ENCODE results near the gene STK32C.

Gene STK32C

GRCh38 chr10:132169031-132169765 is 138.6 kb downstream of the STK32C start:
- no peaks in the 10 kb centered on the region for H3K36me3 ChIP-seq (ENCODE audit: insufficient read depth, low read length)
- no peak for DNase-seq (ENCODE audit: low read depth, low spot score)
- H3K9me3 ChIP-seq (ENCODE audit: low read depth, low read length) = no peaks in the 10 kb centered on the region

DNA sequence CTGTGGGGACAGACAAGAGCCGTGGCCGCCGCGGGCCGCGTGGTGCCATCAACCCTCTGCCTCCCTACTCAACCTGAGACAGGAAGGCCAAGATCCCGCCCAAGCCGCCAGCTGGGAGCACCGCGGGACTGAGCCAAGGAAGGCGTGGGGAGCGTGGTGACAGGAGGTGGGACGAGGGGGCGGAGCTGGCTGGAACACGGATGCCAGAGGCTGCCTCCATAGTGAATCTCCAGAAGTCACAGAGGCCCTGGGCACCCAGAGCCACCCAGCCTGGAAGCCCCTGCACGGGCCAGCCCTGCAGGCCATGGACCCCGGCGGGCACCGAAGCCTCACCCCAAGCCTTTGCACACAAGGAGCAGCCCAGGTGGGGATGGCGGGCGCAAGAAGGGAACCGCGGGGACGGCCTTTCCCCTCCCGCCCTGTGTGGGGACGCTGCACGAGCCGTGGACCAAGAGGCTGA is 139.1 kb downstream of the STK32C start:
- Histone ChIP-seq H3K36me3 (ENCODE audit: insufficient read depth, low read length) (no peaks in the 10 kb centered on the region), H3K27ac (no peak overlapping the region), H3K9ac (ENCODE audit: insufficient read length) (no peak overlapping the region), H3K9me3 (ENCODE audit: low read depth, low read length) (no peaks in the 10 kb centered on the region), H3K4me3 (no peak overlapping the region)
- DNase-seq (ENCODE audit: low read depth, low spot score) = no peak
- TF ChIP-seq POLR2AphosphoS5 (IDR thresholded peaks at IDR 0.05; ENCODE audit: borderline replicate concordance, low read depth, low read length) (no peak), EZH2 (IDR thresholded peaks at IDR 0.05) (no peak), FOXP2 (optimal IDR thresholded peaks at IDR 0.05; ENCODE audit: control extremely low read depth, extremely low read length, insufficient read depth) (no peak)

More at GRCh38 chr10:132169031-132169765, 138.6 kb downstream of the STK32C start:
- no peak overlapping the region for H3K9ac ChIP-seq (ENCODE audit: insufficient read length)
- TF ChIP-seq POLR2AphosphoS5 (IDR thresholded peaks at IDR 0.05; ENCODE audit: borderline replicate concordance, low read depth, low read length) (no peak), EZH2 (IDR thresholded peaks at IDR 0.05) (no peak), FOXP2 (optimal IDR thresholded peaks at IDR 0.05; ENCODE audit: control extremely low read depth, extremely low read length, insufficient read depth) (no peak)
- no peak overlapping the region for H3K4me3 ChIP-seq
- no peak overlapping the region for H3K27ac ChIP-seq

DNA sequence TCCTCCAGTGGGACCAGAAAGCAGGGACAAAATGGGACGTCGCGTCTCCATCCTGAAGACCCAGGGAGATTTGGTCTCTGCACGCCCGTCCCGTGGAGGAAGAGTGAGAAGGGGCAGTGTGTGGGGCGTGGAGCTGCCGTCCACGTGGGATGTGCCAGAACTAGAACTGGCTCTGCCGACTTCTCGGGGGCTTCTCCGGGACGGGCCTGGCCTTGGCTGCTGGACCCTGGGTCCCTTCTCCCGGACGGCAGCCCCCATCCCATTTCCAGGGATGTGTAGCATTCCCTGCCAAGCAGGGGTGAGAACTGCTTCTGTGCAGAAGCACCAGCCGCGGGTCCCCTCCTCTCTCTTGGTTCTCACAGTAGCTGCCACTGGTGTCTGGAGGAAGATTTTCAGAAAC is 139.8 kb downstream of the STK32C start:
- H3K9me3 ChIP-seq (ENCODE audit: low read depth, low read length) = no peaks in the 10 kb centered on the region
- no peaks in the 10 kb centered on the region for H3K36me3 ChIP-seq (ENCODE audit: insufficient read depth, low read length)
- no peak overlapping the region for H3K4me3 ChIP-seq
- no peak for TF ChIP-seq POLR2AphosphoS5 (IDR thresholded peaks at IDR 0.05; ENCODE audit: borderline replicate concordance, low read depth, low read length)
- H3K9ac ChIP-seq (ENCODE audit: insufficient read length) = no peak overlapping the region
- H3K27ac ChIP-seq = no peak overlapping the region
- no peak for DNase-seq (ENCODE audit: low read depth, low spot score)

DNA sequence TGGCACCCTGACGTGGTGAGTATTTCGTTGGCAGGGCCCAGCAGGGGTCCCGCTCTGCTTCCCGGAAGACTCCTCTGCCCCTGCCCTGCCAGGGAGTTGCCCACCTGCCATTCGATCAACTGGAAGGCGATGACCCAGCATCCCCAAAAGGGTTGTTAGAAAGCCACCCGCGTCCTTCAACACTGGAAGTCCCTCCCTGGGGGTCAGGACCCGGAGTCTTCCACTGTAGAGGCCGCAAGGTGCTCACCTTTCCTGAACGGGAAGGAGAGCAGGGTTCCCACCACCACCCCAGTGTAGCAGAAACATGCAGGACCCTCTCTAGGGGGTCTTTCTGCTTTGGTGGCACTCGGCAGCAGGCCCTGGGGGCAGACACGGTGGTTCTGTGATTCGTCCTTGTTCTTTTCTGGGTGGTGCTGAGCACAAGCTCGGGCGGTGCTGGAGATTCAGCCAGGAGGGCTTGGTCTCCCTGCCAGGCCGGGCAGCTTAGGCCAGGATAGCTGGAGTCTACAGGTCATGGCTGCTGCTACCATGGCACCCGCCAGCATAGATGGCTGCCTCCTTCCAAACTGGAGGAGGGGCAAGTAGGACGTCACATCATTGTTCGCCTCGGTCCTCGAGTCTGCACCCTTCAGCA is 140.6 kb downstream of the STK32C start:
- Histone ChIP-seq H3K9ac (ENCODE audit: insufficient read length) (no peak overlapping the region), H3K27ac (no peak overlapping the region)
- TF ChIP-seq EZH2 (IDR thresholded peaks at IDR 0.05) (no peak), POLR2AphosphoS5 (IDR thresholded peaks at IDR 0.05; ENCODE audit: borderline replicate concordance, low read depth, low read length) (no peak), FOXP2 (optimal IDR thresholded peaks at IDR 0.05; ENCODE audit: control extremely low read depth, extremely low read length, insufficient read depth) (no peak)

GRCh38 chr10:132166216-132166950 is 141.4 kb downstream of the STK32C start:
- Histone ChIP-seq H3K27ac (no peak overlapping the region), H3K9ac (ENCODE audit: insufficient read length) (no peak overlapping the region), H3K9me3 (ENCODE audit: low read depth, low read length) (no peaks in the 10 kb centered on the region), H3K4me3 (no peak overlapping the region), H3K36me3 (ENCODE audit: insufficient read depth, low read length) (no peaks in the 10 kb centered on the region)
- TF ChIP-seq FOXP2 (optimal IDR thresholded peaks at IDR 0.05; ENCODE audit: control extremely low read depth, extremely low read length, insufficient read depth) (no peak), EZH2 (IDR thresholded peaks at IDR 0.05) (no peak), POLR2AphosphoS5 (IDR thresholded peaks at IDR 0.05; ENCODE audit: borderline replicate concordance, low read depth, low read length) (no peak)
- DNase-seq (ENCODE audit: low read depth, low spot score) = no peak

More for the DNA sequence above, 140.6 kb downstream of the STK32C start:
- H3K36me3 ChIP-seq (ENCODE audit: insufficient read depth, low read length) = no peaks in the 10 kb centered on the region
- no peaks in the 10 kb centered on the region for H3K9me3 ChIP-seq (ENCODE audit: low read depth, low read length)
- DNase-seq (ENCODE audit: low read depth, low spot score) = no peak
- H3K4me3 ChIP-seq = no peak overlapping the region

- TF ChIP-seq POLR2AphosphoS5 (IDR thresholded peaks at IDR 0.05; ENCODE audit: borderline replicate concordance, low read depth, low read length) (no peak), FOXP2 (optimal IDR thresholded peaks at IDR 0.05; ENCODE audit: control extremely low read depth, extremely low read length, insufficient read depth) (no peak), EZH2 (IDR thresholded peaks at IDR 0.05) (no peak)
- no peaks in the 10 kb centered on the region for H3K36me3 ChIP-seq (ENCODE audit: insufficient read depth, low read length)
- H3K9ac ChIP-seq (ENCODE audit: insufficient read length) = no peak overlapping the region
- DNase-seq (ENCODE audit: low read depth, low spot score) = no peak
- no peak overlapping the region for H3K27ac ChIP-seq
- H3K4me3 ChIP-seq = no peak overlapping the region
- H3K9me3 ChIP-seq (ENCODE audit: low read depth, low read length) = no peaks in the 10 kb centered on the region
These were observed 142.3 kb downstream of the STK32C start for GRCh38 chr10:132165416-132165980.

GRCh38 chr10:132164761-132165278 is 142.9 kb downstream of the STK32C start:
- no peak for DNase-seq (ENCODE audit: low read depth, low spot score)
- Histone ChIP-seq H3K36me3 (ENCODE audit: insufficient read depth, low read length) (no peaks in the 10 kb centered on the region), H3K4me3 (no peak overlapping the region), H3K9ac (ENCODE audit: insufficient read length) (no peak overlapping the region), H3K9me3 (ENCODE audit: low read depth, low read length) (no peaks in the 10 kb centered on the region), H3K27ac (no peak overlapping the region)
- no peak for TF ChIP-seq FOXP2 (optimal IDR thresholded peaks at IDR 0.05; ENCODE audit: control extremely low read depth, extremely low read length, insufficient read depth)
- no peak for TF ChIP-seq POLR2AphosphoS5 (IDR thresholded peaks at IDR 0.05; ENCODE audit: borderline replicate concordance, low read depth, low read length)
- no peak for TF ChIP-seq EZH2 (IDR thresholded peaks at IDR 0.05)

All from SK-N-MC (cell line).